MCF 10A (cell line): ENCODE results near the gene SNX25. TPM values are rescaled to one million over a fixed set of nuclear protein-coding genes. Genes with fewer than 3 reads are reported as not detected.

Source experiments
- BruUV-seq: library from RNA; stranded (reverse); fragments of 400-500 nt; replicated peaks from 2 replicates; lab custom pipeline; 2021; lab: Mats Ljungman, UMichigan
- CTCF ChIA-PET: fragments of 300-600 bp; sonication (Branson Sonifier 250); formaldehyde crosslinking; extraction: SDS; loops from one replicate; lab custom pipeline; 2021; ENCODE audit warnings: antibody characterized with exemption, inconsistent platforms; lab: Yijun Ruan, JAX
- POLR2A ChIA-PET: fragments of 300-600, 350-650 bp; sonication (Branson Sonifier 250); formaldehyde crosslinking; extraction: SDS; loops from one replicate; lab custom pipeline; 2020; ENCODE audit warnings: antibody characterized with exemption, inconsistent platforms; lab: Yijun Ruan, JAX
- DNase-seq: peaks from one replicate; pipeline ENCODE4 v3.0.0-alpha.2; 2018; ENCODE audit not compliant: unreplicated experiment
- H3K27ac Mint-ChIP-seq: one replicate; pipeline ENCODE4 v1.8.0; 2022; ENCODE audit warnings: mild to moderate bottlenecking, low read depth, mixed read lengths; ENCODE audit not compliant: unreplicated experiment
- H3K27me3 Mint-ChIP-seq: one replicate; pipeline ENCODE4 v1.8.0; 2022; ENCODE audit warnings: mixed read lengths; ENCODE audit not compliant: insufficient read depth, unreplicated experiment
- H3K36me3 Mint-ChIP-seq: one replicate; pipeline ENCODE4 v1.8.0; 2022; ENCODE audit warnings: mild to moderate bottlenecking, moderate library complexity, mixed read lengths; ENCODE audit not compliant: insufficient read depth, unreplicated experiment
- H3K4me1 Mint-ChIP-seq: one replicate; pipeline ENCODE4 v1.8.0; 2022; ENCODE audit warnings: mixed read lengths; ENCODE audit not compliant: insufficient read depth, unreplicated experiment
- H3K4me3 Mint-ChIP-seq: one replicate; pipeline ENCODE4 v1.8.0; 2022; ENCODE audit warnings: mild to moderate bottlenecking, moderate library complexity, mixed read lengths; ENCODE audit not compliant: unreplicated experiment
- H3K9me3 Mint-ChIP-seq: one replicate; pipeline ENCODE4 v1.8.0; 2022; ENCODE audit warnings: mixed read lengths; ENCODE audit not compliant: unreplicated experiment
- intact Hi-C: fragments of 100-400 bp; cut with micrococcal nuclease; formaldehyde crosslinking; loops from 2 replicates; pipeline ENCODE4 v1.14.1; 2022
- total RNA-seq: library from RNA; stranded (reverse); gene quantifications from 2 replicates; pipeline ENCODE4 v1.2.3, GENCODE V29; 2022
- TF ChIP-seq, protein P1 (sequence below): fragments of 200-600 bp; IDR thresholded peaks from one replicate; pipeline ENCODE4 v1.8.0; 2022; ENCODE audit warnings: antibody characterized with exemption, mild to moderate bottlenecking; ENCODE audit not compliant: unreplicated experiment

The SNX25 gene
- total RNA-seq, 1 experiment from 2014 or later: 10.5 TPM

DNA sequence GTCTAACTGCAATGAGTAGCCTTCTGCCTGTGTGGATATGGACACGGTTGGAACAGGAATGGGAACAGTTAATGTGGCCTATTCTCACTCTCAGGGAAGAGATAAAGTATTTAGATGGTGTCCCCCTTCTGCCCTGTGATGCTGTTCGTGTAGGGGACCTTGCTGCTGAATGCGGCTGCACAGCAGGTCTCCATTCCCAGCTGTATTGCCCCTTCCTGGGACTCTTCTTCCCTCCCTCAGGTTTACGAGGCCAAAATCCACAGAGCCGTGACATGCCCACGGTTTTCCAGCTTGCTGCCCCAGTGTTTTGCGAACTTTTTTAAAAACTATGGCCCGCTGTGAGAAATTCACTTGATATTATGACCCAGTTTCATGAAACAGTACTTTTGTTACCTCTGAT lies 50.3 kb downstream of the SNX25 start:
- BruUV-seq: no TSS peak
- Mint-ChIP-seq H3K27me3 (no peaks in the 10 kb centered on the region), H3K27ac (no peak overlapping the region), H3K4me3 (no peak overlapping the region), H3K36me3 (peaks cover 4% of the 10 kb centered on the region), H3K4me1 (peaks cover 19% of the 10 kb centered on the region), H3K9me3 (no peaks in the 10 kb centered on the region)
- ChIA-PET CTCF (interaction anchor here (1.1 to 1.2 kb wide), 2 partner anchors 17 to 54 kb away, joined by 3 read pairs; no protein-coding TSS in a partner anchor), POLR2A (interaction anchor here (0.6 to 1.6 kb wide), 5 partner anchors 10 to 1534 kb away, joined by 3 to 7 read pairs (median 6); partner anchors contain the start of gene SNX25)
- intact Hi-C loops: no loop called here
- TF ChIP-seq, protein P1, sequence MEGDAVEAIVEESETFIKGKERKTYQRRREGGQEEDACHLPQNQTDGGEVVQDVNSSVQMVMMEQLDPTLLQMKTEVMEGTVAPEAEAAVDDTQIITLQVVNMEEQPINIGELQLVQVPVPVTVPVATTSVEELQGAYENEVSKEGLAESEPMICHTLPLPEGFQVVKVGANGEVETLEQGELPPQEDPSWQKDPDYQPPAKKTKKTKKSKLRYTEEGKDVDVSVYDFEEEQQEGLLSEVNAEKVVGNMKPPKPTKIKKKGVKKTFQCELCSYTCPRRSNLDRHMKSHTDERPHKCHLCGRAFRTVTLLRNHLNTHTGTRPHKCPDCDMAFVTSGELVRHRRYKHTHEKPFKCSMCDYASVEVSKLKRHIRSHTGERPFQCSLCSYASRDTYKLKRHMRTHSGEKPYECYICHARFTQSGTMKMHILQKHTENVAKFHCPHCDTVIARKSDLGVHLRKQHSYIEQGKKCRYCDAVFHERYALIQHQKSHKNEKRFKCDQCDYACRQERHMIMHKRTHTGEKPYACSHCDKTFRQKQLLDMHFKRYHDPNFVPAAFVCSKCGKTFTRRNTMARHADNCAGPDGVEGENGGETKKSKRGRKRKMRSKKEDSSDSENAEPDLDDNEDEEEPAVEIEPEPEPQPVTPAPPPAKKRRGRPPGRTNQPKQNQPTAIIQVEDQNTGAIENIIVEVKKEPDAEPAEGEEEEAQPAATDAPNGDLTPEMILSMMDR: no peak
- no peak for DNase-seq

DNA sequence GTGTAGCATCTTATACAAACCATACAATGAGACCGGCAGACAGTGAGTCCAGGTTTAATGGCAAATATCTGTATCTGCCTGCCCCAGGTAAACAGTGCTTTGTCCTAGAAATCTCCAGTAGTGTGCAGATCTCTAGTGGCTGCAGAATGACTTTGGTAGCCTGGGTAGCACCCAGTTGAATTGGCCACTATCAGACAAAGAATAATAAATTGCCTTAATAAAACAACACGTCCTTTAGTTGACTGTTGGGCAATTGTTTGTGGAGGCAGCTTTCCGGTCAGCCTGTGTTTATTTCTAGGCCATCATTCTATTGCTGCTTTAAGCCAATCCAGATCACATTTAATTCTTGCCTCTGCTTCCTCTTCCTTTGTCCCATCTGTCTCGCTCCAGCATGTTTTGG lies 52.5 kb downstream of the SNX25 start:
- TF ChIP-seq, protein P1: no peak
- Mint-ChIP-seq H3K9me3 (no peaks in the 10 kb centered on the region), H3K36me3 (peaks cover 4% of the 10 kb centered on the region), H3K4me1 (peaks cover 11% of the 10 kb centered on the region), H3K27ac (no peak overlapping the region), H3K4me3 (no peak overlapping the region), H3K27me3 (no peaks in the 10 kb centered on the region)
- no TSS peak for BruUV-seq
- intact Hi-C loops: no loop called here
- POLR2A ChIA-PET: no interaction called here
- no peak for DNase-seq
- CTCF ChIA-PET: interaction anchor here (0.7 kb wide), 1 partner anchor 17 kb away, joined by 3 read pairs; no protein-coding TSS in a partner anchor

DNA sequence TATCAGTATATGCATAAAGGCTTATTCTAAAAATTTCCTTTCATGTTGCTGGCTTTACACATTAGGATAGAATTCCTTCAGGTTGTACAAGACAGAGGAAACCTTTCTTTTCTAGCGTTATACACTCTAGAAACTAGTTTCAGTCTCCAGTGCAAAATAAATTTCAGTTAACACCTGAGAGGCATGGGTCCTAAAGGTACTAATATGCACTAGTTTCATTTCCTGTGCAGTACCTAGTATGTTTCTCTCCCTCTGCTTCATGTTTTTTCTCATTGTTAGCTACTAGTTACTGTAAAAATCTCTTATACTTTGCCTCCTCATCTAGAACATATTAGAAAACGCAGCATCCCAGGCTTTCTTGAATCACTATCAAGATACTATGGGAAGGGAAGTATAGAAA lies 54.0 kb downstream of the SNX25 start:
- BruUV-seq: no TSS peak

DNA sequence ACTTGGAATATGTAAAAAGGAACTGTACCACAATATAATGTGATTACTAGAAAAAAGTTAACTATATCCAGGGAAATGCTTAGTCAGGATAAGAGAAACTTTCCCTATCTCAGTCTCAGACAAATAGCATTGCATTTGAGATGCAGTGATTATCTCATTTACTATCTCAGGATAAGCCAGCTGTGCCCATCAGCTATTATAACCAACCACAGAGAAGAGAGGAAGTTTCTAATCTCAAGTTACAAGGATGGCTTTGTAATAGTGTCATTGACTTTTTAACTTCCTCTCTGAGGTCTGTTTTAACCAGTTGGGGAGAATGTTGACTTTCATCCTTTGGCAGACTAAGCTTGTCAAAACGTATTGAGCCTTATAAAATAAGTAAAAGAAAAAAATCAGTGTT lies 56.5 kb downstream of the SNX25 start:
- peaks cover 4% of the 10 kb centered on the region for H3K36me3 Mint-ChIP-seq
- TF ChIP-seq, protein P1: no peak
- H3K27ac Mint-ChIP-seq: no peak overlapping the region
- no peak overlapping the region for H3K4me3 Mint-ChIP-seq
- no peaks in the 10 kb centered on the region for H3K4me1 Mint-ChIP-seq
- CTCF ChIA-PET: no interaction called here
- no TSS peak for BruUV-seq
- H3K27me3 Mint-ChIP-seq: no peaks in the 10 kb centered on the region
- intact Hi-C loops: no loop called here
- no peaks in the 10 kb centered on the region for H3K9me3 Mint-ChIP-seq
- no peak for DNase-seq
- POLR2A ChIA-PET: no interaction called here

More for the DNA sequence above, 54.0 kb downstream of the SNX25 start:
- ChIA-PET CTCF (interaction anchor here (1.0 kb wide), 1 partner anchor 9 kb away, joined by 3 read pairs; no protein-coding TSS in a partner anchor), POLR2A (interaction anchor here (1.0 to 1.2 kb wide), 2 partner anchors 17 to 132 kb away, joined by 3 read pairs; partner anchors contain the start of gene LRP2BP)
- H3K36me3 Mint-ChIP-seq: peaks cover 4% of the 10 kb centered on the region
- intact Hi-C loops: no loop called here
- no peak for DNase-seq
- H3K4me3 Mint-ChIP-seq: no peak overlapping the region
- H3K4me1 Mint-ChIP-seq: peaks cover 5% of the 10 kb centered on the region
- no peaks in the 10 kb centered on the region for H3K27me3 Mint-ChIP-seq
- no peaks in the 10 kb centered on the region for H3K9me3 Mint-ChIP-seq
- H3K27ac Mint-ChIP-seq: no peak overlapping the region
- TF ChIP-seq, protein P1: no peak
